Raji (cell line): Measurements from ENCODE around the gene RPL36.

ENCODE experiments used
- POLR2A ChIP-seq: IDR thresholded peaks from 2 replicates; pipeline ENCODE4 v1.6.1; 2011; ENCODE audit warnings: low read depth, low read length, control low read depth; ENCODE audit not compliant: insufficient read depth

Gene RPL36

GRCh38 chr19:5666921-5667610 is 23.0 kb upstream of the RPL36 start:
- no peak for TF ChIP-seq POLR2A

DNA sequence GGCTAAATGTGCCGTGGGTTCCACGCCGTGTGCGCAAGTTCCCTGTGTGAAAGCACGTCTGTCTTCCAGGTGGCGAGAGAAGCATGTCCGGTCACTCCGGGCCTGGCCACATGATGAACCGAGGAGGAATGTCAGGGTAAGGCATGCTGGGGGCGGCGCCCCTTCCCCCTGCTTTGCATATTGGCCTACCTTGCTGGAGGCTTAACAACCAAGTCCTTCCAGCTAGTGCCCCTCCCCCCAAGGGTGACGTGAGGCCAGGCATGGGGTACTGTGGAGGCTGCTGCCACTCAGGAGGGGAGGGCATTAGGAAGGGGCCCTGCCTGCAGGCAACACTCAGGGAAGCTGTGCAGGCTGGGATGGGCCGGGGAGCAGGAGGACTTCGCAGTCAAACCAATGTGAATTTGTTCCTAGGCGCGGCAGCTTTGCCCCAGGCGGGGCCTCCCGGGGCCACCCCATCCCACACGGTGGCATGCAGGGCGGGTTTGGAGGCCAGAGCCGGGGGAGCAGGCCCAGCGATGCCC is 22.3 kb upstream of the RPL36 start:
- TF ChIP-seq POLR2A, result no peak

DNA sequence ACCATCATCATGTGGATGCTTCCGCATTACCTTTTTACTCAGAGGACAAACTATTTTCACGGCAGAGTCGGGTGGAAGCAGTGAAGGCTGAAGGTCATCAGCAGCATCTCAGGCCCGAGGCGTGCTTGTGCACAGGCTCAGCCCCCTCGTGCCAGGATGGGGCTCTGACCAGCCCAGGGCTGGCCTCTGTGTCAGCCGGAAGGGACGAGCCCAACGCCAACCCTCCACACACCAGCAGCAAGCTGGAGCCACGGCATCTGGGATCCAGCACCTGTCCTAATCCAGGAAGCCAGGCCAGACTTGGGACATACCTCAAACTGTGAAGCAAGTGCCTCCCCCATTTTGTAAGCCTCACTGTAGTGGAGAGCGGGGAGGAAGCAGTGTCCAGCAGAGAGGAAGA is 20.9 kb upstream of the RPL36 start:
- TF ChIP-seq POLR2A, result no peak

DNA sequence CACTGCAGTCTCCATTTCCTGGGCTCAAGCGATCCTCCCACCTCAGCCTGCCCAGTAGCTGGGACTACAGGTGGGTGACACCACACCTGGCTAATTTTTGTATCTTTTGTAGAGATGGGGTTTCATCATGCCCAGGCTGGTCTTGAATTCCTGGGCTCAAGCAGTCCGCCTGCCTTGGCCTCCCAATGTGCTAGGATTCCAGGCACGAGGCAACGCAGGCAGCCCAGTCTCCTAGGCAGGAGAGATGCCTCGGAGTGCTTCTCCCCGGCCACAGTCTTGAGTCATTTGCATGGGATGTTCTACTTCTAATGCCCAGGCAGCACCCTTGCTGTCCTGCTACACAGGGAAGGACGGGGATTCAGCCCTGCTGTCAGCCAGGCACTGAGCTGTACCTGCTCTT is 18.5 kb upstream of the RPL36 start:
- TF ChIP-seq POLR2A, result no peak

- TF ChIP-seq POLR2A, result no peak
Observed at GRCh38 chr19:5672708-5673459, 17.2 kb upstream of the RPL36 start.

- TF ChIP-seq POLR2A, result no peak
Observed at GRCh38 chr19:5673752-5674151, 16.3 kb upstream of the RPL36 start.

DNA sequence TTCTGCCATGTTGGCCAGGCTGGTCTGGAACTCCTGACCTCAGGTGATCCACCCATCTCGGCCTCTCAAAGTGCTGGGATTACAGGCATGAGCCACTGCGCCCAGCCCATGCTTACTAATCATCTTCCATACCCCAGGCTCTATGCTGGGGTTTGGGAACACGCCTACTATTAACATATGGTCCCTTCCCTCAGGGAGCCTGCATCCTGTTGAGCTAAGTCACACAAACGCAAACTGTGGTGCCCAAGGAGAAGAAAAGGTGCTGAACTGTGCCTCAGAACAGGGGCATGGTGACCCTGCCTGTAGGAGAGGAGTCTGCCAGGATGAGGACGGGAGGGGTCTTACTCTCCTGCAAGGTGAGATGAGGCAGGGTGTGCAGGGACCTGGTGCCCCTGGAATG is 15.4 kb upstream of the RPL36 start:
- no peak for TF ChIP-seq POLR2A

DNA sequence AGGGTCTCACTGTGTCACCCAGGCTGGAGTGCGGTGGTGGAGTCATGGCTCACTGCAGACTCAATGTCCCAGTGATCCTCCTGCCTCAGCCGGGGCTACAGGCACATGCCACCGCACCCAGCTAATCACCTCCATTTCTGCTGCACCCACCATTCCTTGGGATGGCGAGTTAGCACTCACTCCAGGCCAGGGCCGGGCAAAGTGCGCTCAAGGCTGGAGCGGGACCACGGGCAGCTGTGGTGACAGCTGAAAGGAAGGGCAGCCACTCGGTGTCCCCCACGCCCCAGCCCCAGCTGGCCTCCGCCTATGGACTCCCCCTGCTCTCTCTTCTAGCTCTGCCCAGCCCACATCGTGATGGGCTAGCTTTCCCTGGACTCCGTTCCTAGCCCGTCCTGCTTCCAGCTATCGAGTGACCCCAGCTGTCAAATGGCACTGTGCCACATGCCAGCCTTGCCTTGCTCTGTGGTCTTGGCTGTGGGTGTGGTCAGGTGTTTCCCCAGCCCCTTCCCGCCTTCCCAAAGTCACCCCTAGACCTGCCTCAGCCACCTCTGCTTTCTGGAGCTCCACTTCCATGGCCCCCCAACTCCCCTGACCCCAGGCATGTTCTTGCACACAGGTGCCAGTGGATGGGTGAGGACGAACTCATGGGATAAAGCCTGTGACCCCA is 13.9 kb upstream of the RPL36 start:
- TF ChIP-seq POLR2A, result no peak

DNA sequence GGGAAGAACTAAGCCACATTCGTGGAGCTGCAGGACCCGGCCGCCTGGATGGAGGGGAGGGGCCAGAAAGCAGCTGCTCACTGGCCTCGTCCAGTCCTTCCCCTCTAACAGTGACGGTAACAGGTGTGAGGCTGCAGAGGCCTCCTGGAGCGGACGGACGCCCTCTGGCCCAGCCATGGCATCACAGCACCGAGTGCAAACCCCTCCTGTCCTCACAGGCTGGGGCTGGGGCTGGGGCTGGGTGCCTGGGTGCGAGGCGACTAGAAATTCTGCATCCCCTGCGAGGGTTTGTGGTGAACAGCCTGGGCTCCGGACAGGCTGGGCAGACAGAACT is 13.4 kb upstream of the RPL36 start:
- TF ChIP-seq POLR2A, result no peak

DNA sequence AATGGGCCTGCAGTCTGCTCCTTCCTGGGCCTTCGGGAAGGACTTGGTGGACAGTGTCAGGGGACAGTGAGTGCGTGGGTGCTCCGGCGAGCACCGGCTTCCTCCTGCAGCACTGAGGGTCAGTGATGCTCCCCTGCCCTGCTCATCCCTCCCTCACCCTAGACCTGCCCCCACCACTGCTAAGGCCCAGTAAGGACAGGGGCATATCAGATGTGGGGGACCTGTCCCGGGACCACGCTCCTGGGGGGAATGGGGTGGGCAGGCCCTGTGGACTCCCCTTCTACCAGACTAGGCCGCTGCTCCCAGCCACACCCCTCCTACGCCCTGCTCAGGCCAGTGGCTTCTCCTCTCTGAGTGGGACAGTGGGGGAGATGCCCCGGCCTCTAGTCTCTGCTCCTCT is 13.0 kb upstream of the RPL36 start:
- no peak for TF ChIP-seq POLR2A

DNA sequence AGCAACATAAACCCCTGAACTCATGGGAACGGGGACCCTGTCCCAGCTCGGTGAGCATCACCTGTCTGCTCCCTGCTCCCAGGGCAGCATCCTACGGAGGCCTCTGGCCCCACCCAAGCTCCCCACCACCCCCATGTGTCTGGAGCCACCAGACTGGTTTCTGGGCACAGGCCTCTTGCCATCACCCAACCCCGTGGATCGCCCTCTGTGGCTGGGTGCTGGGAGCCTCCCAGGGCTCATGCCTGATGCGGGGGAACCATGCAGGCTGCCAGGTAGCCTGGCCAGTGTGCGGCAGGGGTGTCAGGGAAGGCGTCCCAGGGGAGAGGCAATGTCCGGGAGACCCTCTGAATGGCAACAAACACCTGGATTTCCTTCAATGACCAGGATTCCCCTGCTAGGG is 12.5 kb upstream of the RPL36 start:
- no peak for TF ChIP-seq POLR2A

DNA sequence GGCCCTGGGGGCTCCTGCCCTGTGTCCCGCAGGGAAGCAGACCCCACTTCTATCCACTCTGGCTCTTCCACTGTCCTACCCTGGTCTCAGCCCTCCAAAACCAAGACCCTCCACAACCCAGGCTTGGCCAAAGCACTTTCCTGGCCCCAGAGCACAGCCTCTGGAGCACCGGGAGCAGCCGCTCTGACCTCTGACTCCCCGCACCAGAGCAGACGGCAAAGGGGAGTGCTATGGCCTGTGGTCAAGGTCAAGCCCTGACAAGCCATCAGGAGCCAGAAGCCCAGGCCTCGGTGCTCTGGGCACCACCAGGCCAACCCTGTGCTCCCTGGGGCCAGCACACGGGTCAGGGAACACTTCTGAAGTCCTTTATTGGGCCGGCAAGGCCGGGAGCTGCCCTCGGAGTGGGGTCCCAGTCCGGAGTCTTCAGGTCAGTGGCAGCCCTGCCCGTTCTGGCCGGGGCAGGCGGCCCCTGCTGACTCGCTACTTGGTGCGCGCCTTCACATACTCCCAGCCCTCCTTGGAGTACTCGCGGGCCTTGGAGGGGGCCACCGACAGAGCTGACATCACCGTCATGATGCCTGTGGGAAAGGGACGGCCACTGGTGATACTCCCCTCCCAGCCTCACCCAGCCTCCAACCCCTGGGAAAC is 11.9 kb upstream of the RPL36 start:
- no peak for TF ChIP-seq POLR2A

GRCh38 chr19:5679289-5680083 is 10.6 kb upstream of the RPL36 start:
- TF ChIP-seq POLR2A, result no peak

DNA sequence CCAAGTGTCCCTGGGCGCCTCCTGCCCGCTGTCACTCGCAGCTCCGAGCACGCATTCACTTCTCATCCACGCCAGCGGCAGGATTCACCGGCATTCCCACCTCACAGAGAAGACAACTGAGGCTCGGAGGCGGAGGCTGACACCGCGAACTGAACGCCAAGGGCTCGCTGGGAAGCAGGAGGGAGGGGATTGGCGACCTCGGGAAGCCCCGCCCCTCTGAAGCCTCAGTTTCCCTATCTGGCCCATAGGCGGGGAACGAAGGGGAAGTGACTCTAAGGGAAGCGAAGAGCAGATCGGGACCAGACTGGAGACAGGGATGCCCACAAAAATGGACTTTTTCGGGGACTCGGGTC is 10.0 kb upstream of the RPL36 start:
- no peak for TF ChIP-seq POLR2A
